DMS79 (cell line): ENCODE data around the gene CACNA1F.
A peak's percentile ranks its signal among the peaks of the same experiment; 100 is the strongest.

Source experiments
- DNase-seq: peaks from one replicate; lab custom pipeline; 2025; lab: John Stamatoyannopoulos, UW

Gene CACNA1F

GRCh38 chrX:49199315-49199595 lies 33.9 kb downstream of the CACNA1F start:
- no peak for DNase-seq

GRCh38 chrX:49198540-49199314 lies 34.4 kb downstream of the CACNA1F start:
- no peak for DNase-seq

GRCh38 chrX:49197543-49198087 lies 35.5 kb downstream of the CACNA1F start:
- DNase-seq, result no peak

- no peak for DNase-seq
These were observed 39.6 kb downstream of the CACNA1F start for GRCh38 chrX:49193542-49193964.

GRCh38 chrX:49192722-49193328 lies 40.3 kb downstream of the CACNA1F start:
- DNase-seq, result no peak

GRCh38 chrX:49191574-49192011 lies 41.5 kb downstream of the CACNA1F start:
- DNase-seq, result no peak

GRCh38 chrX:49190821-49191573 lies 42.1 kb downstream of the CACNA1F start:
- peak; percentile 97 for DNase-seq

- no peak for DNase-seq
These were observed 43.5 kb downstream of the CACNA1F start for GRCh38 chrX:49189606-49190005.

- DNase-seq, result no peak
These were observed 44.6 kb downstream of the CACNA1F start for GRCh38 chrX:49188468-49189076.

GRCh38 chrX:49187526-49187925 lies 45.6 kb downstream of the CACNA1F start:
- DNase-seq, result no peak

- no peak for DNase-seq
These were observed 46.1 kb downstream of the CACNA1F start for GRCh38 chrX:49187028-49187394.

GRCh38 chrX:49186125-49187027 lies 46.8 kb downstream of the CACNA1F start, which contains the start of gene PRICKLE3:
Gene PRICKLE3, minus strand, starts transcription at chrX:49186373. Its CDS starts 76 bp downstream, at chrX:49186297.
- DNase-seq, result peak; percentile 57

GRCh38 chrX:49184294-49185281 lies 48.6 kb downstream of the CACNA1F start:
- DNase-seq, result peak; percentile 68

GRCh38 chrX:49183701-49184281 lies 49.3 kb downstream of the CACNA1F start:
- no peak for DNase-seq

GRCh38 chrX:49179358-49179757 lies 53.8 kb downstream of the CACNA1F start:
- DNase-seq, result no peak

- DNase-seq, result no peak
These were observed 54.6 kb downstream of the CACNA1F start for GRCh38 chrX:49178537-49178936.

- no peak for DNase-seq
These were observed 55.2 kb downstream of the CACNA1F start for GRCh38 chrX:49177873-49178480.

- no peak for DNase-seq
These were observed 55.8 kb downstream of the CACNA1F start for GRCh38 chrX:49177338-49177833.
